HuH-7 (cell line): ENCODE measurements around the gene MAIP1.

Source experiments
- DNase-seq: peaks from one replicate; pipeline ENCODE4 v3.0.0; 2011; ENCODE audit warnings: low spot score

Gene MAIP1

GRCh38 chr2:199950396-199950795 lies 5.0 kb upstream of the MAIP1 start:
- no peak for DNase-seq

- DNase-seq, result no peak
Observed at GRCh38 chr2:199951023-199951422, 4.4 kb upstream of the MAIP1 start.

- no peak for DNase-seq
Observed at GRCh38 chr2:199955007-199955338, 409 bp upstream of the MAIP1 start.

- no peak for DNase-seq
Observed at GRCh38 chr2:199956062-199956380, 639 bp downstream of the MAIP1 start.

GRCh38 chr2:199958014-199958413 lies 2.6 kb downstream of the MAIP1 start:
- DNase-seq, result no peak

GRCh38 chr2:199962203-199962602 lies 6.8 kb downstream of the MAIP1 start:
- DNase-seq, result no peak

- DNase-seq, result no peak
Observed at GRCh38 chr2:199966405-199966804, 11.0 kb downstream of the MAIP1 start.

GRCh38 chr2:199966976-199967375 lies 11.6 kb downstream of the MAIP1 start:
- DNase-seq, result no peak

GRCh38 chr2:199968126-199968525 lies 12.7 kb downstream of the MAIP1 start:
- DNase-seq, result no peak

GRCh38 chr2:199972088-199972626 lies 16.8 kb downstream of the MAIP1 start:
- DNase-seq, result no peak

GRCh38 chr2:199973703-199974102 lies 18.3 kb downstream of the MAIP1 start:
- DNase-seq, result no peak

GRCh38 chr2:199975273-199975895 lies 20.0 kb downstream of the MAIP1 start:
- no peak for DNase-seq

GRCh38 chr2:199977984-199978415 lies 22.6 kb downstream of the MAIP1 start:
- no peak for DNase-seq

GRCh38 chr2:199979398-199979797 lies 24.0 kb downstream of the MAIP1 start:
- no peak for DNase-seq

GRCh38 chr2:199979832-199980628 lies 24.6 kb downstream of the MAIP1 start:
- DNase-seq, result peak; percentile 23

- DNase-seq, result no peak
Observed at GRCh38 chr2:199982126-199982843, 26.9 kb downstream of the MAIP1 start.

GRCh38 chr2:199983534-199983933 lies 28.2 kb downstream of the MAIP1 start:
- DNase-seq, result no peak

- DNase-seq, result no peak
Observed at GRCh38 chr2:199984159-199984558, 28.8 kb downstream of the MAIP1 start.

- no peak for DNase-seq
Observed at GRCh38 chr2:199984755-199985154, 29.4 kb downstream of the MAIP1 start.

GRCh38 chr2:199985625-199986207 lies 30.3 kb downstream of the MAIP1 start:
- peak; percentile 34 for DNase-seq

- DNase-seq, result no peak
Observed at GRCh38 chr2:199987586-199987985, 32.2 kb downstream of the MAIP1 start.

GRCh38 chr2:199988151-199988550 lies 32.8 kb downstream of the MAIP1 start:
- no peak for DNase-seq

- DNase-seq, result peak; percentile 5
Observed at GRCh38 chr2:199989822-199990221, 34.4 kb downstream of the MAIP1 start.
